ENCODE results near the gene NEK4.

NEK4 gene

GRCh38 chr3:52801839-52802238 is 31.1 kb upstream of the NEK4 start:
- H3K4me3 ChIP-seq (ENCODE audit: low read depth, low read length): no peak overlapping the region
- POLR2A ChIA-PET: interaction anchor here (0.6 kb wide), 1 partner anchor 307 kb away, joined by 4 read pairs; no protein-coding TSS in a partner anchor
- no peak for TF ChIP-seq CTCF (IDR thresholded peaks at IDR 0.05; ENCODE audit: insufficient read depth, low read length, missing control alignments)
- no peak for DNase-seq (ENCODE audit: low read depth, low spot score)
- CTCF ChIA-PET: no interaction called here

- H3K4me3 ChIP-seq (ENCODE audit: low read depth, low read length): no peak overlapping the region
- ChIA-PET POLR2A (no interaction called here), CTCF (no interaction called here)
- TF ChIP-seq CTCF (IDR thresholded peaks at IDR 0.05; ENCODE audit: insufficient read depth, low read length, missing control alignments): no peak
- DNase-seq (ENCODE audit: low read depth, low spot score): no peak
Measured at GRCh38 chr3:52800079-52800478, 29.3 kb upstream of the NEK4 start.

- DNase-seq (ENCODE audit: low read depth, low spot score): no peak
- no peak for TF ChIP-seq CTCF (IDR thresholded peaks at IDR 0.05; ENCODE audit: insufficient read depth, low read length, missing control alignments)
- POLR2A ChIA-PET: no interaction called here
- H3K4me3 ChIP-seq (ENCODE audit: low read depth, low read length): no peak overlapping the region
- CTCF ChIA-PET: interaction anchor here (0.8 to 1.0 kb wide), 3 partner anchors 9 to 25 kb away, joined by 3 to 4 read pairs (median 3); no protein-coding TSS in a partner anchor
Measured at GRCh38 chr3:52798978-52799476, 28.3 kb upstream of the NEK4 start.

- no peak for TF ChIP-seq CTCF (IDR thresholded peaks at IDR 0.05; ENCODE audit: insufficient read depth, low read length, missing control alignments)
- DNase-seq (ENCODE audit: low read depth, low spot score): no peak
- POLR2A ChIA-PET: no interaction called here
- CTCF ChIA-PET: interaction anchor here (0.8 to 1.0 kb wide), 3 partner anchors 9 to 25 kb away, joined by 3 to 4 read pairs (median 3); no protein-coding TSS in a partner anchor
- no peak overlapping the region for H3K4me3 ChIP-seq (ENCODE audit: low read depth, low read length)
Measured at GRCh38 chr3:52798376-52798977, 27.7 kb upstream of the NEK4 start.

- DNase-seq (ENCODE audit: low read depth, low spot score): no peak
- ChIA-PET CTCF (interaction anchor here (0.9 to 1.2 kb wide), 2 partner anchors 23 to 52 kb away, joined by 3 to 4 read pairs; no protein-coding TSS in a partner anchor), POLR2A (no interaction called here)
- H3K4me3 ChIP-seq (ENCODE audit: low read depth, low read length): no peak overlapping the region
- no peak for TF ChIP-seq CTCF (IDR thresholded peaks at IDR 0.05; ENCODE audit: insufficient read depth, low read length, missing control alignments)
Measured at GRCh38 chr3:52796411-52796810, 25.7 kb upstream of the NEK4 start.

GRCh38 chr3:52795298-52795900 is 24.7 kb upstream of the NEK4 start:
- no peak overlapping the region for H3K4me3 ChIP-seq (ENCODE audit: low read depth, low read length)
- no peak for DNase-seq (ENCODE audit: low read depth, low spot score)
- CTCF ChIA-PET: interaction anchor here (1.7 kb wide), 1 partner anchor 26 kb away, joined by 7 read pairs; no protein-coding TSS in a partner anchor
- no peak for TF ChIP-seq CTCF (IDR thresholded peaks at IDR 0.05; ENCODE audit: insufficient read depth, low read length, missing control alignments)
- POLR2A ChIA-PET: no interaction called here
